Muscle of leg (tissue), 16 donors: ENCODE results near the gene SLC2A9. TPM values are rescaled to one million over a fixed set of nuclear protein-coding genes. Genes with fewer than 3 reads are reported as not detected.

Experiments
- DNase-seq: peaks from one replicate; pipeline ENCODE4 v3.0.0; 2013
- H3K27ac ChIP-seq: one replicate; pipeline ENCODE4 v1.5.1; 2013; ENCODE audit warnings: mild to moderate bottlenecking, low read length, control low read depth
- H3K27me3 ChIP-seq: one replicate; pipeline ENCODE4 v1.6.1; 2013; ENCODE audit warnings: low read length; ENCODE audit not compliant: control insufficient read depth, insufficient read depth
- H3K36me3 ChIP-seq: one replicate; pipeline ENCODE4 v1.6.1; 2013; ENCODE audit warnings: low read length; ENCODE audit not compliant: control insufficient read depth, insufficient read depth
- H3K4me1 ChIP-seq: one replicate; pipeline ENCODE4 v1.6.1; 2013; ENCODE audit warnings: low read length; ENCODE audit not compliant: control insufficient read depth, insufficient read depth
- H3K4me3 ChIP-seq: one replicate; pipeline ENCODE4 v1.5.1; 2013; ENCODE audit warnings: low read length, control low read depth
- H3K9me3 ChIP-seq: replicated peaks from 2 replicates; pipeline ENCODE4 v1.6.1; 2013; ENCODE audit warnings: low read depth, low read length; ENCODE audit not compliant: control insufficient read depth
- WGBS: methylation state at CpG from one replicate; pipeline ENCODE4 v1.1.5; 2013; ENCODE audit warnings: missing lambda C conversion rate; ENCODE audit not compliant: insufficient coverage; 5-methylcytosine and 5-hydroxymethylcytosine counted together
- long read RNA-seq, 11 donors: transcript quantifications; one replicate each; lab custom pipeline, GENCODE V29; 2026
- polyA plus RNA-seq, 8 donors: library from polyadenylated mRNA; unstranded; fragments of 120-200 nt; gene quantifications; one replicate each; pipeline versions ENCODE4 v1.2.1 to v1.2.3, GENCODE V29; 2013; ENCODE audit warnings: inconsistent platforms in 1 of 8, low replicate concordance in 1 of 8; ENCODE audit not compliant: insufficient read length in 8 of 8, insufficient read depth in 1 of 8
- total RNA-seq: library from RNA; stranded (reverse); fragments of 120-200 nt; gene quantifications from one replicate; pipeline ENCODE4 v1.2.4, GENCODE V29; 2013

SLC2A9 gene
- total RNA-seq: 2.4 TPM
- polyA plus RNA-seq: 1 to 10 TPM; 2.6 to 5.0 (median 3.6) TPM
- long read RNA-seq, donor 1: 0 reads
- long read RNA-seq, donor 2: 0 reads
- long read RNA-seq, donor 3, partial matches to known transcripts: 0 of 1 reads
- long read RNA-seq, donor 3, other reads (novel, unspliced or antisense): 0 of 1 reads
- long read RNA-seq, donor 4: 0 reads
- long read RNA-seq, donor 5: 0 reads
- long read RNA-seq, donor 6: 0 reads
- long read RNA-seq, donor 7: 0 reads
- long read RNA-seq, donor 8: 0 reads
- long read RNA-seq, donor 9: 0 reads
- long read RNA-seq, donor 10: 0 reads
- long read RNA-seq, donor 11: 0 reads

DNA sequence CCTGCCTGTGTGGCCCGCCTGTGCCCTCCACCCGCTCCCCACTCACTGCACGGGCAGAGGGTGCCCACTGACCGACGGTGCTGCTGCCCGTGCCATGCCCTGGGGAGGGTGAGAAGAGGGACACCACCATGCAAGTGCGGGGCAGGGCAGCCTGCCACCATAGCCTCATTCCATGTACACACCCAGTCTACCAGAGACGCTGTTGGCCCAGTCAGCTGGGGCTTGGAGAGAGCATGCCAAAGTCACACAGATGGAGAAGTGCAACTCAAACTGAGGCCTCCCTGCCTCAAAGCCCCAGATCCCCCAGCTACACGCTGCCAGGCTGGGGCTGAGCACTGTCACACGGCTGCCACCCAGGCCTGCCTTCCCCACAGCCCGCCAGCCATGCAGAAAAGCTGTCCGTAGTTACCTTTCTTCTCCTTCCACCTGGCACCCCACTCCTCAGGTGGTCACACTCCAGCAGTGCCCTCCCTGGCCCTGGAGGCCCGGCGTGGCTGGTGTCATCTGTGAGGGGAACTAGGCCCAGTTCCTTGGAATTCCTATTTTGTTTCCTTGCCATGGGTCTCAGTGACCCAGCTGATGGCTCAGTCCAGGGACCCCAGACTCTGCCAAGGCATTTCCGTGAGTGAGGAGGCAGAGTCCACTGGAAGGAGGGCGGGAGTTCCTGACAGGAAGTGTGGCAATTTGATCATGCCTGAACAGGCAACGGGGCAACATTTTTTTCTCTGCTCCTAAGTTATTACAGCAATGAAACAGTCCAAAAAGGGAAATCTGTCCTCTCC is at the start of gene SLC2A9:
SLC2A9 (minus strand) TSS at position 627 of the 782 bp plus-strand sequence; CDS start at position 559, 68 bp downstream.
- 55% methylated on average over 8 of the region's 17 CpGs for WGBS
- Histone ChIP-seq H3K36me3 (no peaks in the 10 kb centered on the region), H3K27me3 (no peaks in the 10 kb centered on the region), H3K4me1 (peaks cover 54% of the 10 kb centered on the region), H3K9me3 (no peaks in the 10 kb centered on the region), H3K27ac (peak within 1 kb of the TSS; percentile 66), H3K4me3 (no peak within 1 kb of the TSS)
- peak; percentile 64 for DNase-seq

DNA sequence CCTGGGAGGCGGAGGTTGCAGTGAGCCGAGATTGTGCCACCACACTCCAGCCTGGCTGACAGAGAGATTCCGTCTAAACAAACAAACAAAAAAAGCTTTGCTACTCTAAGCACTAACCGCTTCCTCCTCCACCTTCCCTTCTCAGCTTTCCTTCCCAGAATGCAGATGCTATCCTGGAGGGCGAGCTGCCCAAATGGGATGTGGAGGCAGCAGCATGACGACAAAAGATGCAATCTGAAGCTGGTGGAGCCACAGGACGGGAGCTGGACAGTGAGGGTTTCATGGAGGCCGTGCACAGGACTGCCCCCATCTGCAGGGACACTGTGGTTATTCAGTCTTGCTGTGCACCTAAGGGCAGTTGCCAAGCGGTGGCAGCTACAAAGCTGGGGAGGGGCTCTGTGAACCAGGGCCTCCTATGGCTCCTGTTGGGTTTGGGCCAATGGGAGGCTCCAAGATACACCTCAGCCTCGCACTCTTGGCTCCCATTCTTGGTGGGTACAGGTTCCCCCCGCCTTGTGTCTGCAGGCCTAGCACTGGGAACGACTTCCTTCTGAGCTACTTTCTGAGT is 47.9 kb upstream of the SLC2A9 start:
- 78% methylated on average over 9 of the region's 12 CpGs for WGBS

GRCh38 chr4:10066670-10067651 is 45.7 kb upstream of the SLC2A9 start:
- Histone ChIP-seq H3K36me3 (peaks cover 15% of the 10 kb centered on the region), H3K27ac (no peak overlapping the region), H3K27me3 (no peaks in the 10 kb centered on the region), H3K4me3 (no peak overlapping the region), H3K9me3 (no peaks in the 10 kb centered on the region), H3K4me1 (peaks cover 6% of the 10 kb centered on the region)
- no peak for DNase-seq
- 92% methylated on average over 7 of the region's 15 CpGs for WGBS

More for the DNA sequence above, 47.9 kb upstream of the SLC2A9 start:
- DNase-seq: no peak
- Histone ChIP-seq H3K4me1 (no peaks in the 10 kb centered on the region), H3K27ac (no peak overlapping the region), H3K9me3 (no peaks in the 10 kb centered on the region), H3K36me3 (peaks cover 30% of the 10 kb centered on the region), H3K27me3 (no peaks in the 10 kb centered on the region), H3K4me3 (no peak overlapping the region)

- H3K4me1 ChIP-seq: peaks cover 6% of the 10 kb centered on the region
- no peak for DNase-seq
- WGBS: no CpG with 5 or more reads among the region's 2 CpGs
- no peaks in the 10 kb centered on the region for H3K27me3 ChIP-seq
- peaks cover 14% of the 10 kb centered on the region for H3K36me3 ChIP-seq
- H3K27ac ChIP-seq: no peak overlapping the region
- no peaks in the 10 kb centered on the region for H3K9me3 ChIP-seq
- no peak overlapping the region for H3K4me3 ChIP-seq
Measured at GRCh38 chr4:10066206-10066605, 44.9 kb upstream of the SLC2A9 start.

DNA sequence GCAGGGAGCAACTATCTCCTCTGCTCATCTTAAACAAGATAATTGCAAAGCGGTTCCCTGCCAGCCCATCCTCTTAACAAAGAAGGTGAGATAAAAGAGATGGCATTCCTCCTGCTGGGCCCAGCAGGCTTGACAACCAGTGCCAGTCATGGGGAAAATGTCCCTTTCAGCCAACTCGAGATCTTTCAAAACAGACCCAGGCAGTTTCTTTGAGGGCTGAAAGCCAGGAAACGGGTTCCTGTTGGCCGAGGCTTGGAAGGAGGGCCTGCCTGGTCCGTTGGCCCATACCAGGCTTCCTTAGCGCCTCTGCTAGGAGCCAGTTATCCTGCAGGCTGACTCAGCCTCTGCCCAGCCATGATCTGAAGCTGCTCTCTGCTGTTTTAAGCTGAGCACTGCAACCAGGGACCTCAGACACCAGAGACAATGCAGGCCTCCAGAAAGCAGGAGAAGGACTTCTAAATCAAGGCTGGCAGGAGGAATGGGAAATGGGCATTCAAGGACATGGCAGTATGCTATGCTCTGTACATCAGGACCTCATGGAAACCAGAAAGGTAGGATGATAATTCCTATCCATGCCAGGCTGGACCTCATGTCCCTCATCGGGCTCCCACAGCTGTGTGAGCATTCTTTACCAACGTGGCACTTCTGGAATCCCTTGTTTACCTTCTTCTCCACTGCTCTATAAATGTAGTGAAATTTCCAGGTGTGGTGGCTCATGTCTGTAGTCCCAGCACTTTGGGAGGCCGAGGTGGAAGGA is 42.4 kb upstream of the SLC2A9 start:
- Histone ChIP-seq H3K27ac (no peak overlapping the region), H3K27me3 (no peaks in the 10 kb centered on the region), H3K36me3 (peaks cover 6% of the 10 kb centered on the region), H3K9me3 (peaks cover 2% of the 10 kb centered on the region), H3K4me3 (no peak overlapping the region), H3K4me1 (peaks cover 6% of the 10 kb centered on the region)
- 25% methylated on average over 4 of the region's 9 CpGs for WGBS
- peak; percentile 78 for DNase-seq

DNA sequence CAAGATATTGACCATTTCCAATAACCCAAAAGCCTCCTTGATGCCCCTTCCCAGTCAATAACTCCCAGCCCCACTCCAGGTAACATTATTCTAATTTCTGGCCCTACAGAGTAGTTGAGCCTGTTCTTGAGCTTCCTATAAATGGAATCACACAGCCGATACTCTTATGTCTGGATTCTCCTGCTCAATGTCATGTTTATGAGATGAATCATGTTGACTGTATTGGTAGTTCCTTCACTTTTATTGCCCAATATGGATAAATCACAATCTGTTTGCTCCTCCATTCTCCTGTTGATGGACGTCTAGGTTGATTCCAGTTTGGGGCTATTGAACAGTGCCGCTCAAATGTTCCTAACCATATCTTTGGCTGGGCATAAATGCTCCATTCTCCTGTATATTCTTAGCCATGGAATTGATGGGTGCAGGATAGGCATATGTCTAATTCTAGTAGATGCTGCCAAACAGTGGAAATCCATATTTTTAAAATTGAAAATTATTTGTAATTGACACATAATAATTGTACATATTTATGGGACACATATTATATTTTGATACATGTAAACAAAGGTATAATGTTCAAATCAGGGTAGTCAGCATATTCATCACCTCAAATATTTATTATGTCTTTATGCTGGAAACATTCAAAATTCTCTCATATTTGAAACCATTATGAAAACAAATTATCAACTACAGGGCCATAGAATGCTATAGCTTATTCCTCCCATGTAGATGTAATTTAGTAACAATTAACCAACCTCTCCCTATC is 40.5 kb upstream of the SLC2A9 start:
- peaks cover 3% of the 10 kb centered on the region for H3K36me3 ChIP-seq
- no peak overlapping the region for H3K27ac ChIP-seq

GRCh38 chr4:10058371-10058770 is 37.1 kb upstream of the SLC2A9 start:
- WGBS: 91% methylated on average over 4 of the region's 7 CpGs
- no peak overlapping the region for H3K27ac ChIP-seq
- H3K4me3 ChIP-seq: no peak overlapping the region
- peaks cover 4% of the 10 kb centered on the region for H3K4me1 ChIP-seq
- H3K27me3 ChIP-seq: no peaks in the 10 kb centered on the region
- peaks cover 2% of the 10 kb centered on the region for H3K9me3 ChIP-seq
- no peak for DNase-seq
- no peaks in the 10 kb centered on the region for H3K36me3 ChIP-seq

More for the DNA sequence above, 40.5 kb upstream of the SLC2A9 start:
- no CpG with 5 or more reads among the region's 3 CpGs for WGBS
- H3K27me3 ChIP-seq: no peaks in the 10 kb centered on the region
- DNase-seq: no peak
- peaks cover 6% of the 10 kb centered on the region for H3K4me1 ChIP-seq
- peaks cover 2% of the 10 kb centered on the region for H3K9me3 ChIP-seq
- H3K4me3 ChIP-seq: no peak overlapping the region

DNA sequence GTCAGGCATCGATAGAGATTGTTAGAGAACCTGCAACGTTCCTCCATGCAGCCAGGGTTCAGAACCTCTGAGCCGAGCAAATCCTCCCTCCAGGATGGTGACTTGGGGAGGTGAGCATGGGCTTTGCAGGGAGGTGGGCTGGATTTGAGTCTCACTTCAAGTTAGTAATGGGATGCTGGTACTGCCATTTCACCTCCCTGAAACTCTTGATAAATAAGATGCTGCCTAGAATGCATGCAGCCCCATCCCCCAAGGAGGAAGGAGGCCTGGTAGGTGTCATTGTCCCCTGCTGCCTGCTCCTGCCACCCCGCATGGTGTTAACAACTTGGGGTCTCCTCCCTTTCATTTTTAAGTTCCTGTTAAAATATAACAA is 35.7 kb upstream of the SLC2A9 start:
- Histone ChIP-seq H3K9me3 (peaks cover 2% of the 10 kb centered on the region), H3K27me3 (no peaks in the 10 kb centered on the region), H3K27ac (no peak overlapping the region), H3K4me1 (peaks cover 3% of the 10 kb centered on the region), H3K36me3 (no peaks in the 10 kb centered on the region), H3K4me3 (no peak overlapping the region)
- no peak for DNase-seq
- 78% methylated on average over 1 of the region's 4 CpGs for WGBS
